Measurements from ENCODE around the gene GORASP1.

- no peak for TF ChIP-seq POLR2A (IDR thresholded peaks at IDR 0.05)
- TF ChIP-seq, protein P1, sequence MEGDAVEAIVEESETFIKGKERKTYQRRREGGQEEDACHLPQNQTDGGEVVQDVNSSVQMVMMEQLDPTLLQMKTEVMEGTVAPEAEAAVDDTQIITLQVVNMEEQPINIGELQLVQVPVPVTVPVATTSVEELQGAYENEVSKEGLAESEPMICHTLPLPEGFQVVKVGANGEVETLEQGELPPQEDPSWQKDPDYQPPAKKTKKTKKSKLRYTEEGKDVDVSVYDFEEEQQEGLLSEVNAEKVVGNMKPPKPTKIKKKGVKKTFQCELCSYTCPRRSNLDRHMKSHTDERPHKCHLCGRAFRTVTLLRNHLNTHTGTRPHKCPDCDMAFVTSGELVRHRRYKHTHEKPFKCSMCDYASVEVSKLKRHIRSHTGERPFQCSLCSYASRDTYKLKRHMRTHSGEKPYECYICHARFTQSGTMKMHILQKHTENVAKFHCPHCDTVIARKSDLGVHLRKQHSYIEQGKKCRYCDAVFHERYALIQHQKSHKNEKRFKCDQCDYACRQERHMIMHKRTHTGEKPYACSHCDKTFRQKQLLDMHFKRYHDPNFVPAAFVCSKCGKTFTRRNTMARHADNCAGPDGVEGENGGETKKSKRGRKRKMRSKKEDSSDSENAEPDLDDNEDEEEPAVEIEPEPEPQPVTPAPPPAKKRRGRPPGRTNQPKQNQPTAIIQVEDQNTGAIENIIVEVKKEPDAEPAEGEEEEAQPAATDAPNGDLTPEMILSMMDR (IDR thresholded peaks at IDR 0.05) = no peak
Measured at GRCh38 chr3:39088456-39088855, 19.0 kb downstream of the GORASP1 start.

Measured in adrenal gland (tissue), 5 donors.